ENCODE results near the gene GAREM2.

DNA sequence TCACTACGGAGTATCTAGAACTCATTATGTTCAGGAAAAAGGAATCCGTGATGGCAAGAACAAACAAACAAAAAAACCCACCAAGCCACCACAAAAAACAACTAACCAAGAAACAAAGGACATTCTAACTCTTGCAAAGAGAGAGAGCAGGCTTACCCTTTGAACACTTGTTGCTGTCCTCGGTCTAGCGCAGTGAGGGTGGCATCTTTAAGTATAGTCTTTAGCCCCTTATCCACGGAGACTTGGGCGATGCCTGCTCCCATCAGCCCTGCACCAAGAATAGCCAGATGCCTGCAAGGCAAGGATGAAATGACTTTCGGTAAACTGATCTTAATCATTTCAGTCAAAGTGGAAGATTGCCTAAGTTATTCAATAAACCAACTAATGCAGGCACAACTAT is 31.0 kb downstream of the GAREM2 start:
- no peak for TF ChIP-seq CTCF (IDR thresholded peaks at IDR 0.05; ENCODE audit: insufficient read depth, low read depth, low read length)
- no peak for TF ChIP-seq EZH2 (IDR thresholded peaks at IDR 0.05; ENCODE audit: insufficient read depth, low read length)
